Breast epithelium (tissue), 4 donors: ENCODE data around the gene S100A10. TPM values are rescaled to one million over a fixed set of nuclear protein-coding genes. Genes with fewer than 3 reads are reported as not detected.

Experiments used
- DNase-seq, 2 donors: peaks; one replicate each; pipeline ENCODE4 v3.0.0-alpha.2; 2019; ENCODE audit warnings: low spot score in 2 of 2
- H3K27ac ChIP-seq, 2 donors: fragments of 200-600 bp; sonication (generic) in 1 of 2; one replicate each; pipeline ENCODE4 v1.5.1; 2016 to 2019; ENCODE audit warnings: mild to moderate bottlenecking in 1 of 2
- H3K27me3 ChIP-seq, 2 donors: fragments of 200-600 bp; sonication (generic) in 1 of 2; one replicate each; pipeline versions ENCODE4 v1.5.1 to v1.6.0; 2017 to 2019; ENCODE audit warnings: control low read depth in 1 of 2, mild to moderate bottlenecking in 1 of 2
- H3K36me3 ChIP-seq: fragments of 200-600 bp; one replicate; pipeline ENCODE4 v1.5.1; 2019
- H3K4me1 ChIP-seq, 2 donors: fragments of 200-600 bp; sonication (generic); one replicate each; pipeline ENCODE4 v1.5.1; 2016 to 2019; ENCODE audit warnings: control low read depth in 1 of 2
- H3K4me3 ChIP-seq, 3 donors: fragments of 200-600 bp; sonication (generic); 1 replicate in 2 of 3; 2 replicates in 1 of 3; pipeline ENCODE4 v1.5.1; 2016 to 2019; ENCODE audit warnings: mild to moderate bottlenecking in 3 of 3, moderate library complexity in 2 of 3
- H3K9me3 ChIP-seq, 2 donors: fragments of 200-600 bp; sonication (generic) in 1 of 2; one replicate each; pipeline ENCODE4 v1.5.1; 2016 to 2019; ENCODE audit warnings: control low read depth in 1 of 2
- POLR2A ChIP-seq: fragments of 450-650 bp; IDR thresholded peaks from one replicate; pipeline ENCODE4 v1.6.1; 2016; ENCODE audit warnings: antibody characterized with exemption, mild to moderate bottlenecking, moderate library complexity
- POLR2AphosphoS5 ChIP-seq, 3 donors: sonication (generic); formaldehyde crosslinking; IDR thresholded peaks; one replicate each; pipeline ENCODE4 v1.6.1; 2017; ENCODE audit warnings: antibody characterized with exemption in 3 of 3
- intact Hi-C: fragments of 100-400 bp; cut with DNase I; formaldehyde crosslinking; loops from one replicate; pipeline ENCODE4 v1.15.1; 2023; ENCODE audit warnings: low total_unique reads
- total RNA-seq, 3 donors: library from RNA; depleted of rRNA; stranded (reverse); fragments of >200 nt; gene quantifications; one replicate each; pipeline ENCODE4 v1.1.0, GENCODE V29; 2016
- TF ChIP-seq, protein P1 (sequence below), 3 donors: fragments of 450-650 bp; IDR thresholded peaks; one replicate each; pipeline ENCODE4 v1.5.1; 2016 to 2017; ENCODE audit warnings: antibody characterized with exemption in 3 of 3, mild to moderate bottlenecking in 3 of 3, moderate library complexity in 3 of 3

Gene S100A10
- total RNA-seq, 3 donors from 2014 or later = 70.4 to 156 (median 84.9) TPM

DNA sequence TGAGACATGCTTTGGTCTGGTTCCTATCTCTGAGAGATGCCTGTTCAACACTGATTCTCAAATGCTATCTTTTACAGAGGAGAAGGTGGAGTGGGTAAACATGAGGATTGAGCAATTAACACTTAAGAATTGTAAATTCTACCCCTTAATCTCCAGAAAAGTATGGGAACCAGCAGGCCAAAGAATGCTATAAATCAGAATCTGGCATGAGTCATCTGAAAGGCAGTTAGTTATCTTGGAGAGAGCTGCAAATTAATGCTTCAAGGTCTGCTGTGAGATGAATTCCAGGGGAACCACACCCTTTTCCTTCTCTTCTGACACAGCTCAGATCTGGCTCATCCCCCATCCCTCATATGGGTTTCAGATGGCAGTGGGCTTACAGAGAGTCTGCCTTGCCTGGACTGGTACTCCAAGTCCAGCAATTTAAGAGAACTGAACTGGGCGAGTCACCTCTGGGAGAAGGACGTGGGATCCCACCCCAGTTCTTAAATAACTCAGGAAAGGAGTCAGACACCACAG lies 5.2 kb downstream of the S100A10 start:
- peak overlapping the region; percentile 85 to 91 for H3K27ac ChIP-seq
- no peak overlapping the region for H3K4me3 ChIP-seq
- no peaks in the 10 kb centered on the region for H3K27me3 ChIP-seq
- H3K4me1 ChIP-seq = peaks cover 20 to 39% of the 10 kb centered on the region in 2 donors
- intact Hi-C loops = no loop called here
- DNase-seq = no peak
- no peak for TF ChIP-seq POLR2AphosphoS5 (IDR thresholded peaks at IDR 0.05)
- TF ChIP-seq, protein P1, sequence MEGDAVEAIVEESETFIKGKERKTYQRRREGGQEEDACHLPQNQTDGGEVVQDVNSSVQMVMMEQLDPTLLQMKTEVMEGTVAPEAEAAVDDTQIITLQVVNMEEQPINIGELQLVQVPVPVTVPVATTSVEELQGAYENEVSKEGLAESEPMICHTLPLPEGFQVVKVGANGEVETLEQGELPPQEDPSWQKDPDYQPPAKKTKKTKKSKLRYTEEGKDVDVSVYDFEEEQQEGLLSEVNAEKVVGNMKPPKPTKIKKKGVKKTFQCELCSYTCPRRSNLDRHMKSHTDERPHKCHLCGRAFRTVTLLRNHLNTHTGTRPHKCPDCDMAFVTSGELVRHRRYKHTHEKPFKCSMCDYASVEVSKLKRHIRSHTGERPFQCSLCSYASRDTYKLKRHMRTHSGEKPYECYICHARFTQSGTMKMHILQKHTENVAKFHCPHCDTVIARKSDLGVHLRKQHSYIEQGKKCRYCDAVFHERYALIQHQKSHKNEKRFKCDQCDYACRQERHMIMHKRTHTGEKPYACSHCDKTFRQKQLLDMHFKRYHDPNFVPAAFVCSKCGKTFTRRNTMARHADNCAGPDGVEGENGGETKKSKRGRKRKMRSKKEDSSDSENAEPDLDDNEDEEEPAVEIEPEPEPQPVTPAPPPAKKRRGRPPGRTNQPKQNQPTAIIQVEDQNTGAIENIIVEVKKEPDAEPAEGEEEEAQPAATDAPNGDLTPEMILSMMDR (IDR thresholded peaks at IDR 0.05) = no peak
- TF ChIP-seq POLR2A = no peak
- no peaks in the 10 kb centered on the region for H3K9me3 ChIP-seq
- no peaks in the 10 kb centered on the region for H3K36me3 ChIP-seq

DNA sequence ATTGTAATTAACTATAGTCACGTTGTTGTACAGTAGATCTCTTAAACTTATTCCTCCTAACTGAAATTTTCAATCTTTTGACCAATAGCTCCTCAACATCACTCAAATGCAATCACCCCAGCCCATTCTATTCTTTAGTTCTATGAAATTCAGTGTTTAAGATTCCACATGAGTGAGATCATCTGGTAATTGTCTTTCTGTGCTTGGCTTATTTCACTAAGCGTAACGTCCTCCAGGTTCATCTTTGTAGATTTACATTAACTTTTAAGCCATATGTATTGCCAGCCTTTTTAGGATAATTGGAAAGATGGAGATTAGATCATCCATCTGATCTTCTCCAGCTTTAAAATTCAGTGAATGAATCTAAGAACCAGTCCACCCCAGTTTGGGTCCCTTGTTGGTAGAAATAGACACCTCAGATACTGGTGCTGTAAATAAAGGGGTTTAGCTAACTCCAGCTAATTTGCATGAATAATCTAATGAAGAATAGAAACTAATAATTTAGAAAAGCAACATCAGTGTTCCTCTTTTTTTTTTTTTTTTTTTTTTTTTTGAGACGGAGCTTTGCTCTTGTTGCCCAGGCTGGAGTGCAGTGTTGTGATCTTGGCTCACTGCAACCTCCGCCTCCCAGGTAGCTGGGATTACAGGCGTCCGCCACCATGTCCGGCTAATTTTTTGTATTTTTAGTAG lies 7.0 kb downstream of the S100A10 start:
- no peaks in the 10 kb centered on the region for H3K9me3 ChIP-seq
- TF ChIP-seq POLR2A (no peak), POLR2AphosphoS5 (IDR thresholded peaks at IDR 0.05) (no peak)
- TF ChIP-seq, protein P1 (IDR thresholded peaks at IDR 0.05) = no peak
- H3K27ac ChIP-seq = peak overlapping the region in 1 of 2 donors; percentile 2
- H3K4me1 ChIP-seq = peaks cover 20 to 36% of the 10 kb centered on the region in 2 donors
- no peak for DNase-seq
- H3K27me3 ChIP-seq = no peaks in the 10 kb centered on the region
- intact Hi-C loops = no loop called here
- H3K4me3 ChIP-seq = no peak overlapping the region
- H3K36me3 ChIP-seq = no peaks in the 10 kb centered on the region

DNA sequence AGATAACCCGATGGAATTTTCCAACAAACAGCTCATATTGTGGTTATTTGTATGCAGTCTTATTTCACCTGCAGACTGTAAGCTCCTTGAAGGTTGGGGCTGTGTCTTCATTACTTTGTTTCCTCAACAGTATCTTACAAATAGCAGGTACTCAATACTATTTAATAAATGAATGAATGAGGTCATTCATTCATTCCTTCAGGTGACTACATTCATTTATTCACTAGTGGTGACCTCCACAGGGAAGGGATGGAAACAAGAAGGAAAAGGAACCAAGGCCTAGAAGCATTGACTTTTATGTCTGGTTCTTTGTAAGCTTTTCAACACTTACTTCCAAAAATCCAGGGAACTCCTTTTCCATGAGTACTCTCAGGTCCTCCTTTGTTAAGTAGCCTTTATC lies 7.9 kb downstream of the S100A10 start:
- H3K36me3 ChIP-seq = no peaks in the 10 kb centered on the region
- intact Hi-C loops = no loop called here
- H3K4me3 ChIP-seq = no peak overlapping the region
- H3K4me1 ChIP-seq = peaks cover 20 to 28% of the 10 kb centered on the region in 2 donors
- H3K27me3 ChIP-seq = no peaks in the 10 kb centered on the region
- TF ChIP-seq POLR2AphosphoS5 (IDR thresholded peaks at IDR 0.05) (no peak), POLR2A (no peak)
- TF ChIP-seq, protein P1 (IDR thresholded peaks at IDR 0.05) = no peak
- no peak for DNase-seq
- H3K9me3 ChIP-seq = no peaks in the 10 kb centered on the region
- H3K27ac ChIP-seq = peak overlapping the region in 1 of 2 donors; percentile 2

DNA sequence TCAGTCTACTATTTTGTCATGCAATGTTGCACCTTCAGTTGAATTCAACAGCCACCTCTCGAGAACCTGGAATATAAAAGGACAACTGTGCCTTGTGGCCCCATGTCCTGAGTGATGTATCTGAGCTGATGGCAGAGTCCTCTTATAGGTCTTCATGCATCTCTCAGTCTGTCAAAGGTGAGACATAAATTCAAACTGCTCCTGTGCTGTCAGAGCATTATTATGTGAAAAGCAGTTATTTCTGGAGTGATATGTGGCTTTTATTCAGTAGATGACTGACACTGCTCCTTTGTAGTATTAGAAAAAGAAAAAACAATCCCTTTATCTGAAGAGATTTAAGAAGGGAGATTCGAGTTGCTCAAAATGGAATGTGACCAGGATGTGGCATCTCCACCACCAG lies 8.4 kb downstream of the S100A10 start:
- H3K27me3 ChIP-seq = no peaks in the 10 kb centered on the region
- H3K9me3 ChIP-seq = no peaks in the 10 kb centered on the region
- H3K27ac ChIP-seq = no peak overlapping the region
- intact Hi-C loops = no loop called here
- TF ChIP-seq POLR2A = no peak
- no peak for TF ChIP-seq POLR2AphosphoS5 (IDR thresholded peaks at IDR 0.05)
- H3K4me1 ChIP-seq = peaks cover 22 to 23% of the 10 kb centered on the region in 2 donors
- DNase-seq = no peak
- H3K36me3 ChIP-seq = no peaks in the 10 kb centered on the region
- no peak overlapping the region for H3K4me3 ChIP-seq

DNA sequence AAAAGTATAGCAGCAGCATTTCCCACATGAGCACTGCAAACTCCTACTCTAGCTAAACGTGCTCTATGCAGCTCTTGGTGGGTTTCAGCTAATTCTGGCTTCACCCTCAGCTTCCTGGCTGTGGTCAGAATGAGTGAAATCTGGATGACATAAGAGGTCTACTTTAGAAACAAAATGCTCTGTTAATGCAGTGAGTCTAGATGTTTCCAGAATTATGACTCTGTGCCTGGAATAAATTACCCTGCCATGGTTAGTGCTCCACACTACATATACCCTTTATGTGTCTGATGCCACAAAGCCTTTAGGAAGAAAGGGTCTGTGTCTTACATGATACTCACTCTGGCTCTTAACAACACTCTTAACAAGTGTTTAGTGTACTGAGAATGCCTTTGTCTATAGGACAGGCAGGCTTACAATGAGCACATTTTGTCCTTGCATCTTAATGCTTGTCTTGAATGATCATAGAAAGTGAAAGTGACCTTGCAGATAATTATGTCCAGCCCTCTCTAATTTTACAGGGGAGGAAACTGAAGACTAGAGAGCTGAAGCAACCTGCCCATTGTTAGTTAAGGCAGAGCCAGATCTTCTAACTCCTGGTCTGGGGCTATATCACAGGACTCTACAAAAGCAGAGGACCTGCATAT lies 9.2 kb downstream of the S100A10 start:
- H3K4me1 ChIP-seq = peaks cover 14 to 15% of the 10 kb centered on the region in 2 donors
- no peak for DNase-seq
- TF ChIP-seq POLR2AphosphoS5 (IDR thresholded peaks at IDR 0.05) (no peak), POLR2A (no peak)
- TF ChIP-seq, protein P1 (IDR thresholded peaks at IDR 0.05) = no peak
- H3K36me3 ChIP-seq = no peaks in the 10 kb centered on the region
- H3K27ac ChIP-seq = no peak overlapping the region
- H3K27me3 ChIP-seq = no peaks in the 10 kb centered on the region
- no peaks in the 10 kb centered on the region for H3K9me3 ChIP-seq
- no peak overlapping the region for H3K4me3 ChIP-seq
- intact Hi-C loops = no loop called here
